Endothelial cell of umbilical vein (primary cell): ENCODE measurements around the gene MLPH. TPM values are rescaled to one million over a fixed set of nuclear protein-coding genes. Genes with fewer than 3 reads are reported as not detected.

ENCODE experiments used
- BruUV-seq: library from RNA; stranded (reverse); fragments of 400-500 nt; replicated peaks from 2 replicates; lab custom pipeline; 2021; lab: Mats Ljungman, UMichigan
- CTCF ChIA-PET: fragments of 300-600, 350-600 bp; sonication (Branson Sonifier 250); formaldehyde crosslinking; loops from one replicate; lab custom pipeline; 2021; ENCODE audit warnings: antibody characterized with exemption, inconsistent platforms; lab: Charles Lee
- POLR2A ChIA-PET: fragments of 300-600, 350-600 bp; sonication (Branson Sonifier 250); formaldehyde crosslinking; loops from one replicate; lab custom pipeline; 2021; ENCODE audit warnings: antibody characterized with exemption, inconsistent platforms; lab: Charles Lee
- DNase-seq: peaks from one replicate; pipeline ENCODE4 v3.0.0-alpha.2; 2011; ENCODE audit warnings: low read depth, low spot score
- FAIRE-seq: peaks from 2 replicates; lab custom pipeline; 2011; peaks lifted over from hg19 to GRCh38; lab: Jason Lieb, UNC
- H2AFZ ChIP-seq: 2 replicates; pipeline ENCODE4 v1.6.0; 2012; ENCODE audit warnings: low read depth, low read length, control low read depth, inconsistent platforms
- H3K27ac ChIP-seq: 2 replicates; pipeline ENCODE4 v1.5.1; 2011; ENCODE audit warnings: low read depth, mild to moderate bottlenecking, control low read depth, low read length, moderate library complexity; ENCODE audit not compliant: insufficient read depth
- H3K27me3 ChIP-seq, 2 experiments: 2 replicates each; pipeline versions ENCODE4 v1.6.0 to v1.6.1; 2011; ENCODE audit warnings: low read length in 2 of 2, mixed read lengths in 1 of 2; ENCODE audit not compliant: control insufficient read depth in 2 of 2, insufficient read depth in 2 of 2
- H3K36me3 ChIP-seq, 2 experiments: 2 replicates in 1 of 2; 3 replicates in 1 of 2; pipeline ENCODE4 v1.5.1; 2011; ENCODE audit warnings: low read length in 2 of 2, mild to moderate bottlenecking in 1 of 2, moderate library complexity in 1 of 2; ENCODE audit not compliant: control insufficient read depth in 2 of 2, insufficient read depth in 2 of 2; ENCODE audit errors: extremely low read depth in 1 of 2
- H3K4me1 ChIP-seq: 3 replicates; pipeline ENCODE4 v1.5.1; 2011; ENCODE audit warnings: mild to moderate bottlenecking, low read length; ENCODE audit not compliant: control insufficient read depth, insufficient read depth; ENCODE audit errors: extremely low read depth
- H3K4me2 ChIP-seq: 2 replicates; pipeline ENCODE4 v1.6.1; 2011; ENCODE audit warnings: low read length, control low read depth, mixed read lengths; ENCODE audit not compliant: insufficient read depth
- H3K4me3 ChIP-seq, 3 experiments: fragments of 200-600 bp in 1 of 3; sonication (generic), shearing (Covaris generic) in 1 of 3; replicated peaks in 1 of 3; 2 replicates each; pipeline ENCODE4 v1.5.1; 2011 to 2016; ENCODE audit warnings: control low read depth in 3 of 3, low read length in 3 of 3, mild to moderate bottlenecking in 2 of 3, inconsistent platforms in 1 of 3, low read depth in 1 of 3, moderate library complexity in 1 of 3; ENCODE audit not compliant: insufficient read depth in 1 of 3
- H3K79me2 ChIP-seq: 2 replicates; pipeline ENCODE4 v1.6.0; 2012; ENCODE audit warnings: low read length, inconsistent platforms; ENCODE audit not compliant: control insufficient read depth, insufficient read depth
- H3K9ac ChIP-seq: replicated peaks from 2 replicates; pipeline ENCODE3; 2011; ENCODE audit warnings: low read length, control low read depth; ENCODE audit not compliant: insufficient read depth; ENCODE audit errors: extremely low read depth
- H3K9me1 ChIP-seq: replicated peaks from 3 replicates; pipeline ENCODE4 v1.6.0; 2011; ENCODE audit warnings: mild to moderate bottlenecking, low read length; ENCODE audit not compliant: control insufficient read depth, insufficient read depth; ENCODE audit errors: extremely low read depth
- H3K9me3 ChIP-seq: replicated peaks from 2 replicates; pipeline ENCODE4 v1.5.1; 2012; ENCODE audit warnings: low read length, inconsistent platforms; ENCODE audit not compliant: control insufficient read depth, insufficient read depth
- H4K20me1 ChIP-seq: replicated peaks from 2 replicates; pipeline ENCODE3; 2011; ENCODE audit warnings: mild to moderate bottlenecking, low read length; ENCODE audit not compliant: control insufficient read depth, insufficient read depth; ENCODE audit errors: extremely low read depth
- CTCF ChIP-seq, 2 donors: IDR thresholded peaks; 1 replicate in 1 of 2; 2 replicates in 1 of 2; pipeline ENCODE4 v1.5.1; 2011; ENCODE audit warnings: low read length in 2 of 2, mild to moderate bottlenecking in 2 of 2, moderate library complexity in 2 of 2, control low read depth in 1 of 2, inconsistent platforms in 1 of 2, low read depth in 1 of 2; ENCODE audit not compliant: insufficient read depth in 1 of 2; ENCODE audit errors: extremely low read depth in 1 of 2
- EZH2 ChIP-seq: IDR thresholded peaks from 2 replicates; pipeline ENCODE4 v1.6.1; 2012; ENCODE audit warnings: borderline replicate concordance, low read depth, mild to moderate bottlenecking, moderate library complexity, low read length, inconsistent platforms; ENCODE audit not compliant: severe bottlenecking
- GATA2 ChIP-seq: IDR thresholded peaks from 2 replicates; pipeline ENCODE4 v1.7.0; 2011; ENCODE audit warnings: low read depth, mild to moderate bottlenecking, moderate library complexity, mixed read lengths, low read length; ENCODE audit not compliant: insufficient read length, insufficient read depth
- JUN ChIP-seq: IDR thresholded peaks from 2 replicates; pipeline ENCODE4 v1.6.1; 2011; ENCODE audit warnings: borderline replicate concordance, low read depth; ENCODE audit not compliant: insufficient read length, insufficient read depth
- MAX ChIP-seq: IDR thresholded peaks from 2 replicates; pipeline ENCODE4 v1.6.1; 2011; ENCODE audit not compliant: insufficient read depth, insufficient read length
- MYC ChIP-seq: IDR thresholded peaks from one replicate; pipeline ENCODE4 v1.6.1; 2011; ENCODE audit warnings: mild to moderate bottlenecking, low read depth, low read length
- POLR2AphosphoS5 ChIP-seq: IDR thresholded peaks from 2 replicates; pipeline ENCODE4 v1.6.1; 2012; ENCODE audit warnings: low read depth, mild to moderate bottlenecking, control low read depth, low read length, moderate library complexity; ENCODE audit not compliant: insufficient read depth
- dilution Hi-C: fragments of 300-500 bp; cut with MboI; formaldehyde crosslinking; loops from one replicate; pipeline ENCODE4 v1.15.0; 2019; ENCODE audit warnings: low sequenced_read_pairs; ENCODE audit not compliant: extremely low pct_ligation_motif_present
- intact Hi-C: fragments of 100-400 bp; cut with micrococcal nuclease; formaldehyde crosslinking; loops from one replicate; pipeline ENCODE4 v1.10.0; 2022
- polyA plus RNA-seq, 4 experiments: library from polyadenylated mRNA; depleted of rRNA in 3 of 4; stranded (reverse) in 3 of 4; unstranded in 1 of 4; fragments of >200 nt; gene quantifications; 2 replicates each; pipeline versions ENCODE4 v1.2.1 to v1.2.3, GENCODE V29; 2011 to 2012; ENCODE audit warnings: missing spikeins in 1 of 4
- total RNA-seq: library from RNA; stranded (reverse); gene quantifications from 2 replicates; pipeline ENCODE4 v1.2.3, GENCODE V29; 2021

Gene MLPH
- total and polyA plus RNA-seq, 2 donors (not counting 3 experiments of a cell fraction or from before 2014, with no cell fraction given) = not detected

GRCh38 chr2:237455764-237456163 is 31.3 kb upstream of the MLPH start:
- ChIA-PET POLR2A (no interaction called here), CTCF (interaction anchor here (1.7 kb wide), 1 partner anchor 16 kb away, joined by 4 read pairs; no protein-coding TSS in a partner anchor)

More at GRCh38 chr2:237455764-237456163, 31.3 kb upstream of the MLPH start:
- no peak overlapping the region for H3K9ac ChIP-seq
- no peak overlapping the region for H3K4me3 ChIP-seq
- H3K4me2 ChIP-seq = no peak overlapping the region
- TF ChIP-seq GATA2 (no peak), EZH2 (no peak), MAX (no peak), CTCF (IDR thresholded peaks at IDR 0.05; ENCODE audit: extremely low read depth in 1 of 2, insufficient read depth in 1 of 2, low read depth in 1 of 2, low read length in 2 of 2) (no peak), MYC (no peak), JUN (no peak), POLR2AphosphoS5 (no peak)
- H2AFZ ChIP-seq = no peak overlapping the region
- no peaks in the 10 kb centered on the region for H3K36me3 ChIP-seq
- H3K9me3 ChIP-seq = no peaks in the 10 kb centered on the region
- H3K27ac ChIP-seq = no peak overlapping the region
- H3K27me3 ChIP-seq = peaks cover 62 to 68% of the 10 kb centered on the region in 2 experiments
- DNase-seq = no peak
- dilution Hi-C loops (no loop called here), intact Hi-C loops (no loop called here)
- no peaks in the 10 kb centered on the region for H4K20me1 ChIP-seq
- no peaks in the 10 kb centered on the region for H3K79me2 ChIP-seq
- H3K4me1 ChIP-seq = peaks cover 11% of the 10 kb centered on the region
- H3K9me1 ChIP-seq = no peaks in the 10 kb centered on the region
- BruUV-seq = no TSS peak
- no peak for FAIRE-seq
